HEK293 (cell line): ENCODE data around the gene RBM4B.

ENCODE experiments used
- CTCF ChIA-PET: fragments of 350-600 bp; formaldehyde crosslinking; extraction: SDS; loops from one replicate; lab custom pipeline; 2021; ENCODE audit warnings: antibody characterized with exemption; lab: Yijun Ruan, JAX
- POLR2A ChIA-PET: fragments of 300-600 bp; formaldehyde crosslinking; extraction: SDS; loops from one replicate; lab custom pipeline; 2020; ENCODE audit warnings: antibody characterized with exemption, inconsistent platforms; lab: Yijun Ruan, JAX
- H3K27ac ChIP-seq: fragments of 200-500 bp; sonication (Bioruptor generic); 2 replicates; pipeline ENCODE4 v1.5.1; 2014; ENCODE audit warnings: low read depth, low read length, control low read depth, inconsistent platforms; ENCODE audit errors: extremely low read depth
- H3K36me3 ChIP-seq, 2 experiments: fragments of 200-500 bp in 1 of 2; sonication (Bioruptor generic) in 1 of 2; 1 replicate in 1 of 2; 2 replicates in 1 of 2; pipeline ENCODE4 v1.5.1; 2014 to 2017; ENCODE audit warnings: inconsistent platforms in 2 of 2, low read length in 2 of 2; ENCODE audit not compliant: control insufficient read depth in 2 of 2, insufficient read depth in 1 of 2
- H3K4me1 ChIP-seq: fragments of 200-500 bp; sonication (Bioruptor generic); 2 replicates; pipeline ENCODE4 v1.5.1; 2014; ENCODE audit warnings: mild to moderate bottlenecking, low read length, inconsistent platforms; ENCODE audit not compliant: control insufficient read depth, insufficient read depth
- H3K4me3 ChIP-seq: 2 replicates; pipeline ENCODE4 v1.5.1; 2011; ENCODE audit warnings: low read depth, mild to moderate bottlenecking, control low read depth, low read length, moderate library complexity
- H3K9me3 ChIP-seq: fragments of 200-500 bp; sonication (Bioruptor generic); 2 replicates; pipeline ENCODE4 v1.5.1; 2014; ENCODE audit warnings: low read depth, low read length, inconsistent platforms; ENCODE audit not compliant: control insufficient read depth, insufficient read depth
- GFI1B ChIP-seq: fragments of 450-650 bp; formaldehyde crosslinking; IDR thresholded peaks from 2 replicates; pipeline ENCODE4 v1.5.1; 2016; ENCODE audit warnings: missing biosample characterization, missing genetic modification characterization
- PRDM4 ChIP-seq: fragments of 450-650 bp; formaldehyde crosslinking; IDR thresholded peaks from 2 replicates; pipeline ENCODE4 v1.5.1; 2017; ENCODE audit warnings: missing biosample characterization, missing genetic modification characterization
- SCRT2 ChIP-seq: fragments of 450-650 bp; formaldehyde crosslinking; IDR thresholded peaks from 2 replicates; pipeline ENCODE4 v1.5.1; 2016; ENCODE audit warnings: missing biosample characterization, missing genetic modification characterization
- TRIM28 ChIP-seq: IDR thresholded peaks from 2 replicates; pipeline ENCODE4 v1.6.1; 2011; ENCODE audit warnings: low read length, control low read depth, borderline replicate concordance
- ZBTB11 ChIP-seq: fragments of 450-650 bp; formaldehyde crosslinking; conservative IDR thresholded peaks from 2 replicates; pipeline ENCODE4 v1.5.1; 2016; ENCODE audit warnings: low read depth, missing biosample characterization, missing genetic modification characterization
- ZFP37 ChIP-seq: fragments of 450-650 bp; formaldehyde crosslinking; IDR thresholded peaks from 2 replicates; pipeline ENCODE4 v1.5.1; 2016; ENCODE audit warnings: missing biosample characterization, missing genetic modification characterization
- ZNF112 ChIP-seq: fragments of 450-650 bp; formaldehyde crosslinking; IDR thresholded peaks from 2 replicates; pipeline ENCODE4 v1.5.0; 2017; ENCODE audit warnings: missing biosample characterization, missing genetic modification characterization
- ZNF132 ChIP-seq: fragments of 450-650 bp; formaldehyde crosslinking; IDR thresholded peaks from 2 replicates; pipeline ENCODE4 v1.5.1; 2017; ENCODE audit warnings: missing biosample characterization, missing genetic modification characterization, borderline replicate concordance
- ZNF157 ChIP-seq: fragments of 450-650 bp; formaldehyde crosslinking; IDR thresholded peaks from 2 replicates; pipeline ENCODE4 v1.5.1; 2016; ENCODE audit warnings: missing biosample characterization, missing genetic modification characterization
- ZNF37A ChIP-seq: fragments of 450-650 bp; IDR thresholded peaks from 2 replicates; pipeline ENCODE4 v1.5.1; 2018; ENCODE audit warnings: missing biosample characterization, missing genetic modification characterization
- ZNF398 ChIP-seq: fragments of 450-650 bp; formaldehyde crosslinking; IDR thresholded peaks from 2 replicates; pipeline ENCODE4 v1.5.1; 2017; ENCODE audit warnings: missing biosample characterization, missing genetic modification characterization
- ZNF423 ChIP-seq: fragments of 450-650 bp; formaldehyde crosslinking; IDR thresholded peaks from 2 replicates; pipeline ENCODE4 v1.5.1; 2016; ENCODE audit warnings: missing biosample characterization, missing genetic modification characterization
- ZNF629 ChIP-seq: fragments of 450-650 bp; formaldehyde crosslinking; IDR thresholded peaks from 2 replicates; pipeline ENCODE4 v1.5.1; 2017; ENCODE audit warnings: missing biosample characterization, missing genetic modification characterization
- ZNF658 ChIP-seq: fragments of 450-650 bp; formaldehyde crosslinking; IDR thresholded peaks from 2 replicates; pipeline ENCODE4; 2016; ENCODE audit warnings: missing biosample characterization, missing genetic modification characterization
- ZNF670 ChIP-seq: fragments of 450-650 bp; formaldehyde crosslinking; IDR thresholded peaks from 2 replicates; pipeline ENCODE4 v1.5.1; 2016; ENCODE audit warnings: missing biosample characterization, missing genetic modification characterization, low read depth
- ZXDB ChIP-seq: fragments of 450-650 bp; formaldehyde crosslinking; IDR thresholded peaks from 2 replicates; pipeline ENCODE4 v1.5.1; 2016; ENCODE audit warnings: missing biosample characterization, missing genetic modification characterization
- TF ChIP-seq, protein P1 (sequence below): fragments of 450-650 bp; formaldehyde crosslinking; IDR thresholded peaks from 2 replicates; pipeline ENCODE4 v1.5.1; 2016; ENCODE audit warnings: missing biosample characterization, missing genetic modification characterization, low read depth
- TF ChIP-seq, protein P2 (sequence below): fragments of 450-650 bp; formaldehyde crosslinking; IDR thresholded peaks from 2 replicates; pipeline ENCODE4 v1.5.1; 2017; ENCODE audit warnings: missing biosample characterization, missing genetic modification characterization

The RBM4B gene

DNA sequence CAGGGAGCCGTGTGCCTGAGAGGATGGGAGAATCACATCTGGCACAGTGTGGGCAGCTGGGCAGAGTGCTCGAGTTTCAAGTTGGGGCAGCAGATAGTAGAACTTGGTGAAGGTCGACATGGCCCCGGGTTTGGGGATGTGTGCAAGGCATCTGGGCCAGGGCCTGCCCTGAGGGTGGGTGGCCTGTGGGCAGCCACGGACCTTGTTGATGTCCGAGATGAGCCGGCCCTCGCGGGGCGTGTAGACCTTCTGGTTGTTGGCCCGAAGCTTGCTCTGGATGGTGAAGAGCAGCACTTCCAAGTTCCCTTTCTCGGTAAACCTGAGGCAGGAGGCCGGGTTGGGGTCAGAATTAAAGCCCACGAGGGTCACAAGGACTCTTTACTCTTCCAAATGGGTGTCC lies 31.0 kb upstream of the RBM4B start:
- peaks cover 4 to 73% of the 10 kb centered on the region in 2 experiments; a peak in 2 of 3 replicates for H3K36me3 ChIP-seq
- no peak overlapping the region for H3K4me3 ChIP-seq
- H3K27ac ChIP-seq = no peak overlapping the region
- no peaks in the 10 kb centered on the region for H3K9me3 ChIP-seq
- no peak for TF ChIP-seq ZBTB11 (tag by site-specific recombination)
- TF ChIP-seq ZNF112 (tag by site-specific recombination) = no peak
- no peak for TF ChIP-seq PRDM4
- TF ChIP-seq ZNF670 (tag by site-specific recombination) = no peak
- no peak for TF ChIP-seq ZNF157
- no peak for TF ChIP-seq SCRT2 (tag by site-specific recombination)
- TF ChIP-seq, protein P1, sequence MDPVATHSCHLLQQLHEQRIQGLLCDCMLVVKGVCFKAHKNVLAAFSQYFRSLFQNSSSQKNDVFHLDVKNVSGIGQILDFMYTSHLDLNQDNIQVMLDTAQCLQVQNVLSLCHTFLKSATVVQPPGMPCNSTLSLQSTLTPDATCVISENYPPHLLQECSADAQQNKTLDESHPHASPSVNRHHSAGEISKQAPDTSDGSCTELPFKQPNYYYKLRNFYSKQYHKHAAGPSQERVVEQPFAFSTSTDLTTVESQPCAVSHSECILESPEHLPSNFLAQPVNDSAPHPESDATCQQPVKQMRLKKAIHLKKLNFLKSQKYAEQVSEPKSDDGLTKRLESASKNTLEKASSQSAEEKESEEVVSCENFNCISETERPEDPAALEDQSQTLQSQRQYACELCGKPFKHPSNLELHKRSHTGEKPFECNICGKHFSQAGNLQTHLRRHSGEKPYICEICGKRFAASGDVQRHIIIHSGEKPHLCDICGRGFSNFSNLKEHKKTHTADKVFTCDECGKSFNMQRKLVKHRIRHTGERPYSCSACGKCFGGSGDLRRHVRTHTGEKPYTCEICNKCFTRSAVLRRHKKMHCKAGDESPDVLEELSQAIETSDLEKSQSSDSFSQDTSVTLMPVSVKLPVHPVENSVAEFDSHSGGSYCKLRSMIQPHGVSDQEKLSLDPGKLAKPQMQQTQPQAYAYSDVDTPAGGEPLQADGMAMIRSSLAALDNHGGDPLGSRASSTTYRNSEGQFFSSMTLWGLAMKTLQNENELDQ (tag by site-specific recombination) = no peak
- TF ChIP-seq ZFP37 (tag by site-specific recombination) = no peak
- no peak for TF ChIP-seq ZNF658 (tag by site-specific recombination)
- no peak for TF ChIP-seq ZNF398 (tag by site-specific recombination)
- no peak for TF ChIP-seq ZNF629
- TF ChIP-seq, protein P2, sequence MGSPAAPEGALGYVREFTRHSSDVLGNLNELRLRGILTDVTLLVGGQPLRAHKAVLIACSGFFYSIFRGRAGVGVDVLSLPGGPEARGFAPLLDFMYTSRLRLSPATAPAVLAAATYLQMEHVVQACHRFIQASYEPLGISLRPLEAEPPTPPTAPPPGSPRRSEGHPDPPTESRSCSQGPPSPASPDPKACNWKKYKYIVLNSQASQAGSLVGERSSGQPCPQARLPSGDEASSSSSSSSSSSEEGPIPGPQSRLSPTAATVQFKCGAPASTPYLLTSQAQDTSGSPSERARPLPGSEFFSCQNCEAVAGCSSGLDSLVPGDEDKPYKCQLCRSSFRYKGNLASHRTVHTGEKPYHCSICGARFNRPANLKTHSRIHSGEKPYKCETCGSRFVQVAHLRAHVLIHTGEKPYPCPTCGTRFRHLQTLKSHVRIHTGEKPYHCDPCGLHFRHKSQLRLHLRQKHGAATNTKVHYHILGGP (tag by site-specific recombination) = no peak
- no peak for TF ChIP-seq TRIM28
- TF ChIP-seq ZNF423 (tag by site-specific recombination) = no peak
- TF ChIP-seq ZXDB (tag by site-specific recombination) = no peak
- TF ChIP-seq ZNF37A (tag by site-specific recombination) = no peak
- TF ChIP-seq GFI1B = no peak
- no peak for TF ChIP-seq ZNF132 (tag by site-specific recombination)
- TF ChIP-seq, all 188 proteins: peak for 0
- CTCF ChIA-PET = interaction anchor here (0.6 to 1.2 kb wide), 3 partner anchors 15 to 279 kb away, joined by 3 to 8 read pairs (median 4); no protein-coding TSS in a partner anchor
- POLR2A ChIA-PET = no interaction called here
- H3K4me1 ChIP-seq = no peaks in the 10 kb centered on the region
